ENCODE data around the gene PLPPR3.
"Not testable (repeated sequence)": the region's sequence is repeated elsewhere in the genome, so short reads cannot be mapped to it uniquely, and the experiment has no call there.

The PLPPR3 gene

DNA sequence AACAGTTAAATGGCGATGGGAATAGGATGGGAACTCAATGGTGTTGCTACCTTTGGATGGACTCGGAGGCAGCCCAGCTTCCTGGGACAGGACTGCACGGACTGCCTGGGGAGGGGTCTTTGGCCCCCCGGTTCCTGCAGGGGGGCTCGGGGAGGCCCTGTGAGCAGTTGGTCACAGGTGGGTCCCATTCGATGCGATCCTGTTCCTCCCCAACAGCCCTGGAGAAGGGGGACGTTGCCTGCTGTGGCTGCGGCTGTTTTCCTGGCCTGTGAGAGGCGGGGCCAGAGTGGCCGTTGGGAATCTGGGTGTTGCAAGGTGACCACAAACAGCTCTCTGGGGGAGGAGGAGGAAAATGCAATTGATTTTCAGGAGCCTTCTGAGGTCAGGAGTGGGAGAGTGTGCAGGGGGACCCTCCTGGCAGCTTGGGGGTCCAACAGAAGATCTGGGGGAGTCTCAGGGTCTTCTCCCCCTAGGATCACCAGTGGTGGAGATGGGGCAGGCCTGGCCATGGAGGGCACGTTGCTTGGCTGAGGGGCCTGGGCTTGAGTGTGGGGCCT is 1.9 kb upstream of the PLPPR3 start:
- FAIRE-seq: no peak
- DNase-seq (ENCODE audit: insufficient read length, low spot score): no peak
- TF ChIP-seq, protein P1, sequence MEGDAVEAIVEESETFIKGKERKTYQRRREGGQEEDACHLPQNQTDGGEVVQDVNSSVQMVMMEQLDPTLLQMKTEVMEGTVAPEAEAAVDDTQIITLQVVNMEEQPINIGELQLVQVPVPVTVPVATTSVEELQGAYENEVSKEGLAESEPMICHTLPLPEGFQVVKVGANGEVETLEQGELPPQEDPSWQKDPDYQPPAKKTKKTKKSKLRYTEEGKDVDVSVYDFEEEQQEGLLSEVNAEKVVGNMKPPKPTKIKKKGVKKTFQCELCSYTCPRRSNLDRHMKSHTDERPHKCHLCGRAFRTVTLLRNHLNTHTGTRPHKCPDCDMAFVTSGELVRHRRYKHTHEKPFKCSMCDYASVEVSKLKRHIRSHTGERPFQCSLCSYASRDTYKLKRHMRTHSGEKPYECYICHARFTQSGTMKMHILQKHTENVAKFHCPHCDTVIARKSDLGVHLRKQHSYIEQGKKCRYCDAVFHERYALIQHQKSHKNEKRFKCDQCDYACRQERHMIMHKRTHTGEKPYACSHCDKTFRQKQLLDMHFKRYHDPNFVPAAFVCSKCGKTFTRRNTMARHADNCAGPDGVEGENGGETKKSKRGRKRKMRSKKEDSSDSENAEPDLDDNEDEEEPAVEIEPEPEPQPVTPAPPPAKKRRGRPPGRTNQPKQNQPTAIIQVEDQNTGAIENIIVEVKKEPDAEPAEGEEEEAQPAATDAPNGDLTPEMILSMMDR (IDR thresholded peaks at IDR 0.05; ENCODE audit: insufficient read depth, missing control alignments): no peak

DNA sequence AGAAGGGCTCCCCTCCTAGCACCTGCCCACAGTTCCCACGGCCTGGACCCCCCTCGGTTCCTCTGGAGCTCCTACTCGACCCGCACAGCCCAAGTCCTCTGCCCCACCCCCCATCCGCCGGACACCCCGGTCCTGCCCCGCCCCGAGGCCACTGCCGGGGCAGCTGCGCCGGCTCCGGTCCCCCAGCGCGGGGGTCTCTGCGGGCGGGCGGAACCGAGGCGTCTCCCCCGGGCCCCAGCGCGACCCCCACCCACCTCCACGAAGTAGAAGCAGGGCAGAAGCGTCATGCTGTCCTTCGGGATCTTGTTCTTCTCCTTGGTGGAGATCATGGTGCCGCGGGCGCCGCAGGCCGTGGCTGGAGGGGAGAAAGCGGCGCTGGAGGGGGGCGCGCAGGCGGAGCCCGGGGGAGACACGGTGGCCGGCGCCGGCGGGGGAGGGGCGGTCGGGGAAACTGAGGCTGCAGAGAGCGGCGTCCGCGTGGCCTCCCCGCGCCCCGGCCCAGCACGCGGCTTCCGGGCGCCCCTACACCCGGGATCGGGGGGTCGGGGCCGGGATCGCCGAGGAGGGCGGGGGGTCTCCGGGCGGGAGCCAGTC is 427 bp downstream of the PLPPR3 start:
- DNase-seq (ENCODE audit: insufficient read length, low spot score) (peak; percentile 52), FAIRE-seq (no peak)
- TF ChIP-seq, protein P1 (IDR thresholded peaks at IDR 0.05; ENCODE audit: insufficient read depth, missing control alignments): no peak

DNA sequence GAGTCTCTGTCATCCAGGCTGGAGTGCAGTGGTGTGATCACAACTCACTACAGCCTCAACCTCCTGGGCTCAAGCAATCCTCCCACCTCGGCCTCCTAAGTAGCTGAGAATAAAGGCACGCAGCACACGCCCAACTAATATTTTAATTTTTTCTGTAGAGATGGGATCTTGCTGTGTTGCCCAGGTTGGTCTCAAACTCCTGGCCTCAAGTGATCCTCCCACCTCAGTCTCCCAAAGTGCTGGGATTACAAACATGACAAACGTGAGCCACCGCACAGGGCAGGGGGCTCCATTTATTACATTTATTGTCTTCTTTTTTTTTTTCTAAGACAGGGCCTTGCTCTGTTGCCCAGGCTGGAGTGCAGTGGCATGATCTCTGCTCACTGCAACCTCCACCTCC is 1.5 kb downstream of the PLPPR3 start:
- DNase-seq (ENCODE audit: insufficient read length, low spot score); FAIRE-seq: not testable (repeated sequence)

DNA sequence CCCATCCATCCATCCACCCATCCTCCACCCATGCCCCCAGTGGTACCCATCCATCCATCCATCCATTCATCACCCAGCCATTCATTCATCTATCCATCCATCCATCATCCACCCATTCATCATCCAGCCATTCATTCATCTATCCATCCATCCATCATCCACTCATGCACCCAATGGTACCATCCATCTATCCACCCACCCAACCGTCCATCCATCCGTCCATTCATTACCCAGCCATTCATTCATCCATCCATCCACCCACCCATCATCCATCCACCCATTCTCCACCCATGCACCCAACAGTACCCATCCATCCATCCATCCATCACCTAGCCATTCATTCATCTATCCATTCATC is 5.3 kb downstream of the PLPPR3 start:
- no peak for DNase-seq (ENCODE audit: insufficient read length, low spot score)
- FAIRE-seq: no peak
- TF ChIP-seq, protein P1 (IDR thresholded peaks at IDR 0.05; ENCODE audit: insufficient read depth, missing control alignments): no peak

DNA sequence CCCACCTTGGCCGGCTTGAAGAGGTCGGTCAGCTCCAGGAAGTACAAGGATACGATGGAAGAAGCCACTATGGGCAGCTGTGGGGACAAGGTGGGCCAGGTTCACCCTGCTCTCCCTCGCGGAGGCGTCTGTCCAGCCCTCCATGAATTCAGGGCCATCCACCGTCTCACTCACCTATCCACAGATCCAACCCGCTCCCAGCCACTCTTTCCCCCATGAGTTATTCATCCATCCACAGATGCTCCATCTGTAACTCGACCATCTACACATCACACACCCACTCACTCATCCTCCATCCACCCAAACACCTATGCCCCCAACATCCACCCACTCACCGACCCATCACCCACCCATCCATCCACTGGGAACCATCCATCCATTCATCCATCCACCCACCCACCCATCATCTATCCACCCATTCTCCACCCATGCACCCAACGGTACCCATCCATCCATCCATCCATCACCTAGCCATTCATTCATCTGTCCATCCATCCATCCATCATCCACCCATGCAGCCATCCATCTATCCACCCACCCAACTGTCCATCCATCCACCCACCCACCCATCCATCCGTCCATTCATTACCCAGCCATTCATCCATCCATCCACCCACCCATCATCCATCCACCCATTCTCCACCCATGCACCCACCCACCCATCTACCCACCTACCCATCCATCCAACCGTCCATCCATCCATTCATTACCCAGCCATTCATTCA is 5.8 kb downstream of the PLPPR3 start:
- TF ChIP-seq, protein P1 (IDR thresholded peaks at IDR 0.05; ENCODE audit: insufficient read depth, missing control alignments): no peak
- FAIRE-seq: no peak
- no peak for DNase-seq (ENCODE audit: insufficient read length, low spot score)

DNA sequence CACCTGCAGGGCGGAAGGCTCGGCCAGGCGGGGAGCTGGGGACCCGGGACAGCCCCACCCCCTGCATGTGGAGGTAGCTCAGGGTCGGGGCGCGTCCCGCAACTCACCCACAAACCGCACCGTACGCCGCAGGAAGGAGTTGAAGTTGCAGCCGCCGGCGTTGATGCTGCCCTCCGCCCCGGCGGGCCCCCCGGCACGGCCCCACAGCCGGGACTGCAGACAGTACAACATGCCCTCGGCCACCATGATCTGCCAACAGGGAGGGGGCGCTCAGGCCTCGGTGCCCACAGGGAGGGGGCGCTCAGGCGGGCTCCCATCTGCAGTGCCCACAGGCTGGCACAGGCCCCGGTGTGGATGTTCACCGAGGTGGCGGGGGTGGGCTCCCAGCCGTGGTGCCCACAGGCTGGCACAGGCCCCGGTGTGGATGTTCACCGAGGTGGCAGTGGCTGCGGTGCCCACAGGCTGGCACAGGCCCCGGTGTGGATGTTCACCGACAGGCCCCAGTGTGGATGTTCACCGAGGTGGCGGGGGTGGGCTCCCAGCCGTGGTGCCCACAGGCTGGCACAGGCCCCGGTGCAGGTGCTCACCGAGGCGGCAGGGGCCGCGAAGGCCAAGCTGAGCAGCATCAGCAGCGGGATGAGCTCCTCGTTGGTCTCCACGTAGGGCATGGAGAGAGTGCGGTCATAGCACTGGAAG is 6.5 kb downstream of the PLPPR3 start:
- FAIRE-seq: no peak
- TF ChIP-seq, protein P1 (IDR thresholded peaks at IDR 0.05; ENCODE audit: insufficient read depth, missing control alignments): no peak
- no peak for DNase-seq (ENCODE audit: insufficient read length, low spot score)

DNA sequence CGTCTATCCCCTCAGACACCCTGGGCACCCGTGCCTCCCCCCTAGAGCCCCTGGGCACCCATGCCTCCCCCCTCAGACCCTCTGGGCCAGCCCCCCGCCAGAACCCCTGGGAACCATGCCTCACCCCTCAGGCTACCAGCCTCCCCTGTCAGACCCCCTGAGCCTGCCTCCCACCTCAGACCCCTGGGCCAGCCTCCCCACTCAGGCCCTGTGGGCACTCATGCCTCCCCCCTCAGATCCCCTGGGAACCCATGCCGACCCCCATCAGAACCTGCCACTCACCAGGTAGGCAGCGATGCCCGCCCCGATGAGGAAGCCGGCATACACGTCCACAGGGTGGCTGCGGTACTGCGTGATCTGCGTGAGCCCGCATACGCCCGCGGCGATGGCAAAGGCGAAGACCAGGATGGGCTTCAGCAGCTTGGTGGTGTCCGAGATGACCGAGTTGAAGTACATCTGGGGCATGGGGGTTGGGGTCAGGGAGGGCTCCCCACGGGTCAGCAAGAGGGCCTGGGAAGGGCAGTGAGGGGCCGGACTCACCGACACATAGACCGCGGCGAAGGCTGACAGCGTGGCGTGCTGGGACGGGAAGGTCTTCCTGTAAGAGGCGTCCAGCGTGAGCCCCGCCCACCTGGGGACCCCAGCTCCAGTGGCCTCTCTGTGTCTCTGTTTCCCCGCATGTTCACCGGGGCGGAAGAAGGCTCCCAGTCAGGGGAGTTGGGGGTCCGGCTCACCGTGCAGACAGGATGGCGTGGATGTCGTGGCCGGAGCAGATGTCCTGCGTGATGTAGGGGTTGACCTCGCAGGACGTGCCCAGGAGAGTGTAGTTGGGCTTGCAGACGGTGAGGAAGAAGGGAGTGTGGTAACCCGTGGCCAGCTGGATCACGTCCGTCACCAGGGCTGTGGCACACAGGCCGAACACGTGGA is 7.3 kb downstream of the PLPPR3 start:
- DNase-seq (ENCODE audit: insufficient read length, low spot score) (peak; percentile 29), FAIRE-seq (no peak)
- TF ChIP-seq, protein P1 (IDR thresholded peaks at IDR 0.05; ENCODE audit: insufficient read depth, missing control alignments): no peak

Measured in D721Med (cell line).